Endothelial cell of umbilical vein (primary cell): ENCODE data around the gene RCAN1. TPM values are rescaled to one million over a fixed set of nuclear protein-coding genes. Genes with fewer than 3 reads are reported as not detected.

Source experiments
- BruUV-seq: library from RNA; stranded (reverse); fragments of 400-500 nt; replicated peaks from 2 replicates; lab custom pipeline; 2021; lab: Mats Ljungman, UMichigan
- CTCF ChIA-PET: fragments of 300-600, 350-600 bp; sonication (Branson Sonifier 250); formaldehyde crosslinking; loops from one replicate; lab custom pipeline; 2021; ENCODE audit warnings: antibody characterized with exemption, inconsistent platforms; lab: Charles Lee
- POLR2A ChIA-PET: fragments of 300-600, 350-600 bp; sonication (Branson Sonifier 250); formaldehyde crosslinking; loops from one replicate; lab custom pipeline; 2021; ENCODE audit warnings: antibody characterized with exemption, inconsistent platforms; lab: Charles Lee
- DNase-seq: peaks from one replicate; pipeline ENCODE4 v3.0.0-alpha.2; 2011; ENCODE audit warnings: low read depth, low spot score
- FAIRE-seq: peaks from 2 replicates; lab custom pipeline; 2011; peaks lifted over from hg19 to GRCh38; lab: Jason Lieb, UNC
- H2AFZ ChIP-seq: 2 replicates; pipeline ENCODE4 v1.6.0; 2012; ENCODE audit warnings: low read depth, low read length, control low read depth, inconsistent platforms
- H3K27ac ChIP-seq: 2 replicates; pipeline ENCODE4 v1.5.1; 2011; ENCODE audit warnings: low read depth, mild to moderate bottlenecking, control low read depth, low read length, moderate library complexity; ENCODE audit not compliant: insufficient read depth
- H3K27me3 ChIP-seq, 2 experiments: 2 replicates each; pipeline versions ENCODE4 v1.6.0 to v1.6.1; 2011; ENCODE audit warnings: low read length in 2 of 2, mixed read lengths in 1 of 2; ENCODE audit not compliant: control insufficient read depth in 2 of 2, insufficient read depth in 2 of 2
- H3K36me3 ChIP-seq, 2 experiments: 2 replicates in 1 of 2; 3 replicates in 1 of 2; pipeline ENCODE4 v1.5.1; 2011; ENCODE audit warnings: low read length in 2 of 2, mild to moderate bottlenecking in 1 of 2, moderate library complexity in 1 of 2; ENCODE audit not compliant: control insufficient read depth in 2 of 2, insufficient read depth in 2 of 2; ENCODE audit errors: extremely low read depth in 1 of 2
- H3K4me1 ChIP-seq: 3 replicates; pipeline ENCODE4 v1.5.1; 2011; ENCODE audit warnings: mild to moderate bottlenecking, low read length; ENCODE audit not compliant: control insufficient read depth, insufficient read depth; ENCODE audit errors: extremely low read depth
- H3K4me2 ChIP-seq: 2 replicates; pipeline ENCODE4 v1.6.1; 2011; ENCODE audit warnings: low read length, control low read depth, mixed read lengths; ENCODE audit not compliant: insufficient read depth
- H3K4me3 ChIP-seq, 3 experiments: fragments of 200-600 bp in 1 of 3; sonication (generic), shearing (Covaris generic) in 1 of 3; replicated peaks in 1 of 3; 2 replicates each; pipeline ENCODE4 v1.5.1; 2011 to 2016; ENCODE audit warnings: control low read depth in 3 of 3, low read length in 3 of 3, mild to moderate bottlenecking in 2 of 3, inconsistent platforms in 1 of 3, low read depth in 1 of 3, moderate library complexity in 1 of 3; ENCODE audit not compliant: insufficient read depth in 1 of 3
- H3K79me2 ChIP-seq: 2 replicates; pipeline ENCODE4 v1.6.0; 2012; ENCODE audit warnings: low read length, inconsistent platforms; ENCODE audit not compliant: control insufficient read depth, insufficient read depth
- H3K9ac ChIP-seq: replicated peaks from 2 replicates; pipeline ENCODE3; 2011; ENCODE audit warnings: low read length, control low read depth; ENCODE audit not compliant: insufficient read depth; ENCODE audit errors: extremely low read depth
- H3K9me1 ChIP-seq: replicated peaks from 3 replicates; pipeline ENCODE4 v1.6.0; 2011; ENCODE audit warnings: mild to moderate bottlenecking, low read length; ENCODE audit not compliant: control insufficient read depth, insufficient read depth; ENCODE audit errors: extremely low read depth
- H3K9me3 ChIP-seq: replicated peaks from 2 replicates; pipeline ENCODE4 v1.5.1; 2012; ENCODE audit warnings: low read length, inconsistent platforms; ENCODE audit not compliant: control insufficient read depth, insufficient read depth
- H4K20me1 ChIP-seq: replicated peaks from 2 replicates; pipeline ENCODE3; 2011; ENCODE audit warnings: mild to moderate bottlenecking, low read length; ENCODE audit not compliant: control insufficient read depth, insufficient read depth; ENCODE audit errors: extremely low read depth
- EZH2 ChIP-seq: IDR thresholded peaks from 2 replicates; pipeline ENCODE4 v1.6.1; 2012; ENCODE audit warnings: borderline replicate concordance, low read depth, mild to moderate bottlenecking, moderate library complexity, low read length, inconsistent platforms; ENCODE audit not compliant: severe bottlenecking
- GATA2 ChIP-seq: IDR thresholded peaks from 2 replicates; pipeline ENCODE4 v1.7.0; 2011; ENCODE audit warnings: low read depth, mild to moderate bottlenecking, moderate library complexity, mixed read lengths, low read length; ENCODE audit not compliant: insufficient read length, insufficient read depth
- MAX ChIP-seq: IDR thresholded peaks from 2 replicates; pipeline ENCODE4 v1.6.1; 2011; ENCODE audit not compliant: insufficient read depth, insufficient read length
- MYC ChIP-seq: IDR thresholded peaks from one replicate; pipeline ENCODE4 v1.6.1; 2011; ENCODE audit warnings: mild to moderate bottlenecking, low read depth, low read length
- POLR2A ChIP-seq: IDR thresholded peaks from 2 replicates; pipeline ENCODE4 v1.6.1; 2012; ENCODE audit warnings: low read depth, mild to moderate bottlenecking, control low read depth, low read length
- POLR2AphosphoS5 ChIP-seq: IDR thresholded peaks from 2 replicates; pipeline ENCODE4 v1.6.1; 2012; ENCODE audit warnings: low read depth, mild to moderate bottlenecking, control low read depth, low read length, moderate library complexity; ENCODE audit not compliant: insufficient read depth
- dilution Hi-C: fragments of 300-500 bp; cut with MboI; formaldehyde crosslinking; loops from one replicate; pipeline ENCODE4 v1.15.0; 2019; ENCODE audit warnings: low sequenced_read_pairs; ENCODE audit not compliant: extremely low pct_ligation_motif_present
- intact Hi-C: fragments of 100-400 bp; cut with micrococcal nuclease; formaldehyde crosslinking; loops from one replicate; pipeline ENCODE4 v1.10.0; 2022
- polyA plus RNA-seq, 4 experiments: library from polyadenylated mRNA; depleted of rRNA in 3 of 4; stranded (reverse) in 3 of 4; unstranded in 1 of 4; fragments of >200 nt; gene quantifications; 2 replicates each; pipeline versions ENCODE4 v1.2.1 to v1.2.3, GENCODE V29; 2011 to 2012; ENCODE audit warnings: missing spikeins in 1 of 4
- total RNA-seq: library from RNA; stranded (reverse); gene quantifications from 2 replicates; pipeline ENCODE4 v1.2.3, GENCODE V29; 2021
- TF ChIP-seq, protein P1 (sequence below), 2 donors: IDR thresholded peaks; 1 replicate in 1 of 2; 2 replicates in 1 of 2; pipeline ENCODE4 v1.5.1; 2011; ENCODE audit warnings: low read length in 2 of 2, mild to moderate bottlenecking in 2 of 2, moderate library complexity in 2 of 2, control low read depth in 1 of 2, inconsistent platforms in 1 of 2, low read depth in 1 of 2; ENCODE audit not compliant: insufficient read depth in 1 of 2; ENCODE audit errors: extremely low read depth in 1 of 2

Gene RCAN1
- total and polyA plus RNA-seq, 2 donors (not counting 3 experiments of a cell fraction or from before 2014, with no cell fraction given) = 9.7 to 16.5 TPM

DNA sequence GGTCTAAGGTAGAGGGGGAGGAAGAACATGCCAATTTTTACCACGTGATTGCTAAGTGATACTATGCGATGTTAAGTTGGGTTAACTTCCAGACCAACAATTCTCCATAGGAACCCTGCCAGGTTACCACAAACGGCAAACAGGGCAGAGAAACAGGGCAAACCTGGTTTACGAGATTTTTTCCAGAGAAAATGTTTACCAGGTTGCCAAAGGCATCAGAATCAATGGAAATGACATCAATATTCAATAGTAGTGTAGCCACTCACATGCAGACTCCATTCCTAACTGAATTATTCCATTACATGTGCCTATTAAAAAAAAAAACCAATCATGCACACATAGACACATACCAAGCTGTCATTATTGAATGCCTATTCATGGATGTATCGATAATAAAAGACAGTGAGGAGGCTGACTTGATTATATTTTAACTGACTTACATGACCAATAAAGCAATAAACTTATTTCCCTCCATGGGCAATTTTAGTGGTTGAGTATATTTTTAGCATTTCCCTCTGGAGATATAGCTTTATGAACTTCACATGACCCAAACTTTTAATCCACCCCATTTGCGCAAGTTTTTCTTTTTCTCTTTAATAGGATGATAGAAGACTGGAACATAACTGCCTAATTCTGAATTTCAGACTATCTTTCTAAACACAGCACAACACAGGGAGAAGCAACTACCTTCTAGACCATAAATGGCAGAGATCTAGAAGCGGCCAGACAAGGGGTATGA lies 62.4 kb downstream of the RCAN1 start:
- peak overlapping the region in 1 of 3 experiments; percentile 9 for H3K4me3 ChIP-seq
- dilution Hi-C loops = no loop called here
- DNase-seq = no peak

More for the DNA sequence above, 62.4 kb downstream of the RCAN1 start:
- FAIRE-seq = no peak
- TF ChIP-seq GATA2 = no peak
- no peak for TF ChIP-seq POLR2A
- TF ChIP-seq POLR2AphosphoS5 = no peak
- TF ChIP-seq, protein P1, sequence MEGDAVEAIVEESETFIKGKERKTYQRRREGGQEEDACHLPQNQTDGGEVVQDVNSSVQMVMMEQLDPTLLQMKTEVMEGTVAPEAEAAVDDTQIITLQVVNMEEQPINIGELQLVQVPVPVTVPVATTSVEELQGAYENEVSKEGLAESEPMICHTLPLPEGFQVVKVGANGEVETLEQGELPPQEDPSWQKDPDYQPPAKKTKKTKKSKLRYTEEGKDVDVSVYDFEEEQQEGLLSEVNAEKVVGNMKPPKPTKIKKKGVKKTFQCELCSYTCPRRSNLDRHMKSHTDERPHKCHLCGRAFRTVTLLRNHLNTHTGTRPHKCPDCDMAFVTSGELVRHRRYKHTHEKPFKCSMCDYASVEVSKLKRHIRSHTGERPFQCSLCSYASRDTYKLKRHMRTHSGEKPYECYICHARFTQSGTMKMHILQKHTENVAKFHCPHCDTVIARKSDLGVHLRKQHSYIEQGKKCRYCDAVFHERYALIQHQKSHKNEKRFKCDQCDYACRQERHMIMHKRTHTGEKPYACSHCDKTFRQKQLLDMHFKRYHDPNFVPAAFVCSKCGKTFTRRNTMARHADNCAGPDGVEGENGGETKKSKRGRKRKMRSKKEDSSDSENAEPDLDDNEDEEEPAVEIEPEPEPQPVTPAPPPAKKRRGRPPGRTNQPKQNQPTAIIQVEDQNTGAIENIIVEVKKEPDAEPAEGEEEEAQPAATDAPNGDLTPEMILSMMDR (IDR thresholded peaks at IDR 0.05; ENCODE audit: extremely low read depth in 1 of 2, insufficient read depth in 1 of 2, low read depth in 1 of 2, low read length in 2 of 2) = no peak
- TF ChIP-seq MYC = no peak
- TF ChIP-seq EZH2 = no peak
- no peak for TF ChIP-seq MAX
- intact Hi-C loops = loop anchor here (1.0 kb wide), 1 partner anchor 25 kb away; no protein-coding TSS in a partner anchor
- ChIA-PET POLR2A (interaction anchor here (1.7 kb wide), 1 partner anchor 26 kb away, joined by 9 read pairs; no protein-coding TSS in a partner anchor), CTCF (interaction anchor here (0.9 to 2.8 kb wide), 11 partner anchors 9 to 140 kb away, joined by 3 to 35 read pairs (median 8); no protein-coding TSS in a partner anchor)
- H3K9me3 ChIP-seq = no peaks in the 10 kb centered on the region
- BruUV-seq = TSS peak; percentile 93
- no peaks in the 10 kb centered on the region for H4K20me1 ChIP-seq
- H3K4me2 ChIP-seq = peak overlapping the region; percentile 75
- no peaks in the 10 kb centered on the region for H3K79me2 ChIP-seq
- no peaks in the 10 kb centered on the region for H3K9me1 ChIP-seq
- H2AFZ ChIP-seq = peak overlapping the region; percentile 79
- H3K27me3 ChIP-seq = no peaks in the 10 kb centered on the region
- peaks cover 21% of the 10 kb centered on the region for H3K4me1 ChIP-seq
- no peaks in the 10 kb centered on the region for H3K36me3 ChIP-seq
- peak overlapping the region; percentile 62 for H3K9ac ChIP-seq
- H3K27ac ChIP-seq = peak overlapping the region; percentile 81
